DOHH2 (cell line): Measurements from ENCODE around the gene QTRT2.

Source experiments
- EZH2phosphoT487 ChIP-seq: fragments of 200-600 bp; sonication (generic); IDR thresholded peaks from 2 replicates; pipeline ENCODE4 v1.6.1; 2017; ENCODE audit warnings: borderline replicate concordance, mild to moderate bottlenecking, antibody characterized with exemption, low read length, moderate library complexity, mixed read lengths
- TF ChIP-seq, protein P1 (sequence below): fragments of 200-600 bp; sonication (generic); IDR thresholded peaks from one replicate; pipeline ENCODE4 v1.5.1; 2014; ENCODE audit warnings: antibody characterized with exemption, mild to moderate bottlenecking, low read depth, low read length; ENCODE audit not compliant: poor library complexity, severe bottlenecking

DNA sequence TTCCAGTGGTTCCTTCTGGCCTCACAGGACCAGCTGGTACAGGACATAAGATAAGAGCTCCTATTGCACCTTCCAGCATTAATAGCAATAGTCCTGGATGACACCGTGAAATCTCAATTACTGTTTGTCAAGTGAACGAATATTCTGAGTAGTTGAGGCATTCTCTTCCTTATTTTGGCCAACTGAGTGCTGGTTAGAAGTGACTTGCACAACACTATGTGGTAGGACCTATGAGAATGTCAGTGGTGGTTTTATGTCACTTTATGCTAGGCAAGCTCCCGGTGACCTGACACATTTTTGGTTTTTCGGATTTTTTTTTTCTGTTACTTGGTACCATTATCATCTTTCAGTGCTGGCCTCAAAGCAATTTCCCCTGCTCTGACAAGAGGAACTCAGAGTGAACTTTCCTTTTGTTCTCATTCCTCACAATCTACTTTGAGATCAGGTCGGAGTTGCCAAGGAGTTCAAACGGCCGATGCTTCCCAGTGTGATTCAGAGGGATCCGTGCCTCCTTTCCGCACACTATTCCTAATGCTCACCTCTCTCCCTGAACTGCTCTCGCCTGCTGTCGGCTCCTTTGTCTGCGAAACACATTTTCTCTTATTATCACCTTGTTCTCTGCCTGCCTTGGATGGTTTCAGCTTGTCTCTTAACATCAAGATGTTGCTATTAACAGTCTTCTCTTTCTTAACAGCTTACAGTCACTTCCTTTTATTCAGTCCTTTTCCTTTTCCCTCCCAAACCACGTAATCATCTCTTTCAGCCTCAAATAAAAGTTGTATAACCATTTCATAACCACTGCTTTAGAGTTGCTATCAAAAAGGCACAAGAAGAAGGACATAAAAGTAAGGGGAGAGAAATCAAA, 35.8 kb downstream of the QTRT2 start:
- TF ChIP-seq, protein P1, sequence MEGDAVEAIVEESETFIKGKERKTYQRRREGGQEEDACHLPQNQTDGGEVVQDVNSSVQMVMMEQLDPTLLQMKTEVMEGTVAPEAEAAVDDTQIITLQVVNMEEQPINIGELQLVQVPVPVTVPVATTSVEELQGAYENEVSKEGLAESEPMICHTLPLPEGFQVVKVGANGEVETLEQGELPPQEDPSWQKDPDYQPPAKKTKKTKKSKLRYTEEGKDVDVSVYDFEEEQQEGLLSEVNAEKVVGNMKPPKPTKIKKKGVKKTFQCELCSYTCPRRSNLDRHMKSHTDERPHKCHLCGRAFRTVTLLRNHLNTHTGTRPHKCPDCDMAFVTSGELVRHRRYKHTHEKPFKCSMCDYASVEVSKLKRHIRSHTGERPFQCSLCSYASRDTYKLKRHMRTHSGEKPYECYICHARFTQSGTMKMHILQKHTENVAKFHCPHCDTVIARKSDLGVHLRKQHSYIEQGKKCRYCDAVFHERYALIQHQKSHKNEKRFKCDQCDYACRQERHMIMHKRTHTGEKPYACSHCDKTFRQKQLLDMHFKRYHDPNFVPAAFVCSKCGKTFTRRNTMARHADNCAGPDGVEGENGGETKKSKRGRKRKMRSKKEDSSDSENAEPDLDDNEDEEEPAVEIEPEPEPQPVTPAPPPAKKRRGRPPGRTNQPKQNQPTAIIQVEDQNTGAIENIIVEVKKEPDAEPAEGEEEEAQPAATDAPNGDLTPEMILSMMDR = no peak
- TF ChIP-seq EZH2phosphoT487 = no peak
